HEK293 (cell line): Measurements from ENCODE around the gene VAV3.

Experiments used
- CTCF ChIA-PET: fragments of 350-600 bp; formaldehyde crosslinking; extraction: SDS; loops from one replicate; lab custom pipeline; 2021; ENCODE audit warnings: antibody characterized with exemption; lab: Yijun Ruan, JAX
- POLR2A ChIA-PET: fragments of 300-600 bp; formaldehyde crosslinking; extraction: SDS; loops from one replicate; lab custom pipeline; 2020; ENCODE audit warnings: antibody characterized with exemption, inconsistent platforms; lab: Yijun Ruan, JAX
- H3K27ac ChIP-seq: fragments of 200-500 bp; sonication (Bioruptor generic); 2 replicates; pipeline ENCODE4 v1.5.1; 2014; ENCODE audit warnings: low read depth, low read length, control low read depth, inconsistent platforms; ENCODE audit errors: extremely low read depth
- H3K36me3 ChIP-seq, 2 experiments: fragments of 200-500 bp in 1 of 2; sonication (Bioruptor generic) in 1 of 2; 1 replicate in 1 of 2; 2 replicates in 1 of 2; pipeline ENCODE4 v1.5.1; 2014 to 2017; ENCODE audit warnings: inconsistent platforms in 2 of 2, low read length in 2 of 2; ENCODE audit not compliant: control insufficient read depth in 2 of 2, insufficient read depth in 1 of 2
- H3K4me1 ChIP-seq: fragments of 200-500 bp; sonication (Bioruptor generic); 2 replicates; pipeline ENCODE4 v1.5.1; 2014; ENCODE audit warnings: mild to moderate bottlenecking, low read length, inconsistent platforms; ENCODE audit not compliant: control insufficient read depth, insufficient read depth
- H3K4me3 ChIP-seq: 2 replicates; pipeline ENCODE4 v1.5.1; 2011; ENCODE audit warnings: low read depth, mild to moderate bottlenecking, control low read depth, low read length, moderate library complexity
- H3K9me3 ChIP-seq: fragments of 200-500 bp; sonication (Bioruptor generic); 2 replicates; pipeline ENCODE4 v1.5.1; 2014; ENCODE audit warnings: low read depth, low read length, inconsistent platforms; ENCODE audit not compliant: control insufficient read depth, insufficient read depth
- CTCF ChIP-seq: fragments of 450-650 bp; formaldehyde crosslinking; IDR thresholded peaks from 2 replicates; pipeline ENCODE4 v1.5.1; 2016; ENCODE audit warnings: missing biosample characterization, missing genetic modification characterization
- FEZF1 ChIP-seq: fragments of 450-650 bp; formaldehyde crosslinking; IDR thresholded peaks from 2 replicates; pipeline ENCODE4 v1.5.1; 2016; ENCODE audit warnings: missing biosample characterization, missing genetic modification characterization
- GLI2 ChIP-seq: fragments of 450-650 bp; formaldehyde crosslinking; IDR thresholded peaks from 2 replicates; pipeline ENCODE4; 2017; ENCODE audit warnings: missing biosample characterization, missing genetic modification characterization, low read depth, borderline replicate concordance
- HOXA7 ChIP-seq: sonication (generic); formaldehyde crosslinking; IDR thresholded peaks from 2 replicates; pipeline ENCODE4 v1.8.1; 2022; ENCODE audit warnings: missing genetic modification reagents, borderline replicate concordance
- IKZF3 ChIP-seq: fragments of 450-650 bp; IDR thresholded peaks from 2 replicates; pipeline ENCODE4 v1.5.0; 2018; ENCODE audit warnings: missing biosample characterization, mild to moderate bottlenecking, missing genetic modification characterization, moderate library complexity
- MZF1 ChIP-seq: fragments of 450-650 bp; formaldehyde crosslinking; IDR thresholded peaks from 2 replicates; pipeline ENCODE4 v1.5.1; 2017; ENCODE audit warnings: missing biosample characterization, missing genetic modification characterization, borderline replicate concordance
- PRDM10 ChIP-seq: fragments of 450-650 bp; formaldehyde crosslinking; IDR thresholded peaks from 2 replicates; pipeline ENCODE4 v1.5.1; 2016; ENCODE audit warnings: missing biosample characterization, missing genetic modification characterization
- SETDB1 ChIP-seq: IDR thresholded peaks from one replicate; pipeline ENCODE4 v1.6.1; 2017; ENCODE audit warnings: mild to moderate bottlenecking, low read length, moderate library complexity, mixed read lengths; ENCODE audit not compliant: insufficient read length
- ZBTB10 ChIP-seq: fragments of 450-650 bp; formaldehyde crosslinking; IDR thresholded peaks from 2 replicates; pipeline ENCODE4 v1.5.1; 2016; ENCODE audit warnings: missing biosample characterization, missing genetic modification characterization
- ZBTB21 ChIP-seq: fragments of 450-650 bp; formaldehyde crosslinking; IDR thresholded peaks from 2 replicates; pipeline ENCODE4 v1.5.1; 2017; ENCODE audit warnings: missing biosample characterization, missing genetic modification characterization
- ZFP69B ChIP-seq: fragments of 450-650 bp; formaldehyde crosslinking; IDR thresholded peaks from 2 replicates; pipeline ENCODE4 v1.5.1; 2016; ENCODE audit warnings: missing biosample characterization, missing genetic modification characterization
- ZNF157 ChIP-seq: fragments of 450-650 bp; formaldehyde crosslinking; IDR thresholded peaks from 2 replicates; pipeline ENCODE4 v1.5.1; 2016; ENCODE audit warnings: missing biosample characterization, missing genetic modification characterization
- ZNF274 ChIP-seq, 2 experiments: fragments of 200-500 bp in 1 of 2; fragments of 450-650 bp in 1 of 2; sonication (Bioruptor generic) in 1 of 2; formaldehyde crosslinking in 1 of 2; IDR thresholded peaks; 2 replicates each; pipeline versions ENCODE4 v1.5.1 to v1.6.1; 2014 to 2016; ENCODE audit warnings: borderline replicate concordance in 1 of 2, inconsistent platforms in 1 of 2, low read length in 1 of 2, missing biosample characterization in 1 of 2, missing genetic modification characterization in 1 of 2
- ZNF391 ChIP-seq: fragments of 450-650 bp; formaldehyde crosslinking; IDR thresholded peaks from 2 replicates; pipeline ENCODE4 v1.5.1; 2016; ENCODE audit warnings: low read depth, missing biosample characterization, missing genetic modification characterization, borderline replicate concordance
- ZNF514 ChIP-seq: fragments of 450-650 bp; formaldehyde crosslinking; IDR thresholded peaks from 2 replicates; pipeline ENCODE4 v1.5.1; 2016; ENCODE audit warnings: missing biosample characterization, missing genetic modification characterization
- ZNF544 ChIP-seq: fragments of 450-650 bp; formaldehyde crosslinking; IDR thresholded peaks from 2 replicates; pipeline ENCODE4 v1.5.0; 2017; ENCODE audit warnings: missing biosample characterization, missing genetic modification characterization
- ZNF558 ChIP-seq: fragments of 450-650 bp; formaldehyde crosslinking; IDR thresholded peaks from 2 replicates; pipeline ENCODE4 v1.5.1; 2016; ENCODE audit warnings: missing biosample characterization, missing genetic modification characterization
- ZNF701 ChIP-seq: fragments of 450-650 bp; formaldehyde crosslinking; IDR thresholded peaks from 2 replicates; pipeline ENCODE4 v1.5.1; 2016; ENCODE audit warnings: missing biosample characterization, missing genetic modification characterization
- ZNF785 ChIP-seq: fragments of 450-650 bp; formaldehyde crosslinking; IDR thresholded peaks from 2 replicates; pipeline ENCODE4 v1.5.1; 2016; ENCODE audit warnings: missing biosample characterization, missing genetic modification characterization
- ZSCAN30 ChIP-seq: fragments of 450-650 bp; IDR thresholded peaks from 2 replicates; pipeline ENCODE4 v1.5.1; 2018; ENCODE audit warnings: missing biosample characterization, mild to moderate bottlenecking, missing genetic modification characterization, moderate library complexity
- ZSCAN5A ChIP-seq: fragments of 450-650 bp; formaldehyde crosslinking; IDR thresholded peaks from 2 replicates; pipeline ENCODE4 v1.5.1; 2016; ENCODE audit warnings: missing biosample characterization, missing genetic modification characterization

Gene VAV3

GRCh38 chr1:107838056-107838455 lies 126.9 kb downstream of the VAV3 start (continued):
- no peak for TF ChIP-seq CTCF (tag by site-specific recombination)
- no peak for TF ChIP-seq ZNF785 (tag by site-specific recombination)

- TF ChIP-seq ZBTB21 (tag by site-specific recombination) (no peak), ZNF514 (tag by site-specific recombination) (no peak), ZNF274 (IDR thresholded peaks at IDR 0.05; ENCODE audit: low read length) (no peak), ZNF274 (tag by site-specific recombination; IDR thresholded peaks at IDR 0.05; ENCODE audit: borderline replicate concordance) (no peak), HOXA7 (CRISPR knock-in tag) (no peak)
- POLR2A ChIA-PET: no interaction called here
- no peak overlapping the region for H3K4me3 ChIP-seq
- CTCF ChIA-PET: interaction anchor here (1.2 kb wide), 1 partner anchor 16 kb away, joined by 3 read pairs; no protein-coding TSS in a partner anchor
- H3K36me3 ChIP-seq: no peaks in the 10 kb centered on the region
- no peaks in the 10 kb centered on the region for H3K9me3 ChIP-seq
- no peaks in the 10 kb centered on the region for H3K4me1 ChIP-seq
- no peak overlapping the region for H3K27ac ChIP-seq
Observed at GRCh38 chr1:107835151-107835670, 129.8 kb downstream of the VAV3 start.

GRCh38 chr1:107833061-107833460 lies 131.9 kb downstream of the VAV3 start:
- Histone ChIP-seq H3K9me3 (no peaks in the 10 kb centered on the region), H3K4me1 (no peaks in the 10 kb centered on the region), H3K4me3 (no peak overlapping the region), H3K36me3 (no peaks in the 10 kb centered on the region), H3K27ac (no peak overlapping the region)
- ChIA-PET CTCF (interaction anchor here (0.7 kb wide), 1 partner anchor 51 kb away, joined by 3 read pairs; no protein-coding TSS in a partner anchor), POLR2A (no interaction called here)
- TF ChIP-seq ZFP69B (tag by site-specific recombination) (no peak), GLI2 (no peak), FEZF1 (no peak), ZNF701 (tag by site-specific recombination) (no peak), MZF1 (tag by site-specific recombination) (no peak)

- H3K27ac ChIP-seq: no peak overlapping the region
- no peaks in the 10 kb centered on the region for H3K4me1 ChIP-seq
- no peak overlapping the region for H3K4me3 ChIP-seq
- POLR2A ChIA-PET: no interaction called here
- CTCF ChIA-PET: interaction anchor here (0.6 to 1.2 kb wide), 2 partner anchors 40 to 49 kb away, joined by 3 read pairs; no protein-coding TSS in a partner anchor
- no peaks in the 10 kb centered on the region for H3K9me3 ChIP-seq
- H3K36me3 ChIP-seq: no peaks in the 10 kb centered on the region
- TF ChIP-seq ZNF558 (tag by site-specific recombination): no peak
- no peak for TF ChIP-seq ZNF157 (tag by site-specific recombination)
- TF ChIP-seq ZNF391 (tag by site-specific recombination): no peak
- no peak for TF ChIP-seq ZBTB10 (tag by site-specific recombination)
- no peak for TF ChIP-seq PRDM10 (tag by site-specific recombination)
- TF ChIP-seq ZSCAN5A (tag by site-specific recombination): no peak
- TF ChIP-seq IKZF3 (tag by site-specific recombination): no peak
- TF ChIP-seq ZNF544 (tag by site-specific recombination): no peak
- no peak for TF ChIP-seq SETDB1
- TF ChIP-seq ZSCAN30: no peak
Observed at GRCh38 chr1:107831921-107832320, 133.1 kb downstream of the VAV3 start.
